Stimulated activated effector memory CD8-positive, alpha-beta T cell treated with anti-CD3 and anti-CD28 coated beads, Interleukin-12 subunit alpha, Interleukin-12 subunit beta, amount 100 ng/mL, for 72 hours (primary cell): ENCODE results near the gene HGS.

ENCODE experiments used
- ATAC-seq: fragments of 150-1000 bp; cut with Tn5 transposase; 2 replicates; pipeline ENCODE4 v1.10.0; 2021
- DNase-seq, 2 donors: peaks; one replicate each; pipeline ENCODE4 v3.0.0; 2021 to 2022; ENCODE audit warnings: low spot score in 2 of 2
- H3K27ac Mint-ChIP-seq: one replicate; pipeline ENCODE4 v1.8.0; 2022; ENCODE audit warnings: mild to moderate bottlenecking, mixed read lengths
- H3K36me3 Mint-ChIP-seq: one replicate; pipeline ENCODE4 v1.8.0; 2022; ENCODE audit warnings: mild to moderate bottlenecking, mixed read lengths
- H3K4me1 Mint-ChIP-seq: one replicate; pipeline ENCODE4 v1.8.0; 2022; ENCODE audit warnings: mixed read lengths
- H3K4me3 Mint-ChIP-seq: one replicate; pipeline ENCODE4 v1.8.0; 2022; ENCODE audit warnings: mild to moderate bottlenecking, mixed read lengths
- H3K9me3 Mint-ChIP-seq: one replicate; pipeline ENCODE4 v1.8.0; 2022; ENCODE audit warnings: mixed read lengths

Gene HGS

GRCh38 chr17:81714412-81715106 is 30.7 kb downstream of the HGS start:
- H3K4me1 Mint-ChIP-seq = peaks cover 17% of the 10 kb centered on the region
- DNase-seq (no peak), ATAC-seq (no peak)
- H3K36me3 Mint-ChIP-seq = peaks cover 23% of the 10 kb centered on the region
- no peak overlapping the region for H3K27ac Mint-ChIP-seq
- H3K4me3 Mint-ChIP-seq = peak overlapping the region; percentile 16
- H3K9me3 Mint-ChIP-seq = no peaks in the 10 kb centered on the region

DNA sequence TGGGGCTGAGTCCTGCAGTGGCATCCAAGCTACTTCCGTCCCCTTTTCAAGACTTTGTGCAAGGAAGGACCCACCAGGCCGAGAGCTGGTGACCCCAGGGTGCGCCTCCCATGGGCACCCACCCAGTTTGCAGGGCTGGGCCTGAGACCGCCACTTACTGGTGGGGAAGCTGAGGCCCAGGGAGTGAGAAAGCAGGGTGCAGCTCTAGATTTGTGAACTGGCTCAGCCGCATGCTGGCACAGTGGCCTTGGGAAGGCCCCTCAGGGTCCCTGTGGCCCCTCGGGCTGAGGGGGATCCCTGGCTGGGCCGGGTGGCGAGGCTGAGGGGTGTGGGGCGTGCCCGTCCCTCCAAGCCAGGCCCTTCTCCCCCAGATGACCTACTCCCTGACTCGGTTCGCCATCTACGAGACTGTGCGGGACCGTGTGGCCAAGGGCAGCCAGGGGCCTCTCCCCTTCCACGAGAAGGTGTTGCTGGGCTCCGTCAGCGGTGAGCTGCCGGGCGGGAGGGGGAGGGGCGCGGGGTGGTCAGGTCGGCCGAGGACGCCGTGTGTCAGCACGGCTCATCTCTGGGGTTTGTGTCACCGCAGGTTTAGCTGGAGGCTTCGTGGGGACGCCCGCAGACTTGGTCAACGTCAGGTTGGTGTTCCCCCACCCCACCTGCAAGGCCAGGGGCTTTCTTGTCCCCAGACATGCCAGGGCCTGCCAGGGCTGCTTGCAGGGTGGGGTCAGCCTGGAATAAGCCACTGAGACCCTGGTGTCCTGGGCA is 31.5 kb downstream of the HGS start:
- Mint-ChIP-seq H3K9me3 (no peaks in the 10 kb centered on the region), H3K27ac (no peak overlapping the region), H3K4me1 (peaks cover 14% of the 10 kb centered on the region), H3K36me3 (peaks cover 21% of the 10 kb centered on the region), H3K4me3 (no peak overlapping the region)
- ATAC-seq (no peak), DNase-seq (no peak)

- H3K27ac Mint-ChIP-seq = no peak overlapping the region
- peaks cover 13% of the 10 kb centered on the region for H3K36me3 Mint-ChIP-seq
- no peaks in the 10 kb centered on the region for H3K9me3 Mint-ChIP-seq
- peaks cover 7% of the 10 kb centered on the region for H3K4me1 Mint-ChIP-seq
- no peak for DNase-seq
- ATAC-seq = no peak
- H3K4me3 Mint-ChIP-seq = no peak overlapping the region
These were observed 32.3 kb downstream of the HGS start for GRCh38 chr17:81715872-81716673.

DNA sequence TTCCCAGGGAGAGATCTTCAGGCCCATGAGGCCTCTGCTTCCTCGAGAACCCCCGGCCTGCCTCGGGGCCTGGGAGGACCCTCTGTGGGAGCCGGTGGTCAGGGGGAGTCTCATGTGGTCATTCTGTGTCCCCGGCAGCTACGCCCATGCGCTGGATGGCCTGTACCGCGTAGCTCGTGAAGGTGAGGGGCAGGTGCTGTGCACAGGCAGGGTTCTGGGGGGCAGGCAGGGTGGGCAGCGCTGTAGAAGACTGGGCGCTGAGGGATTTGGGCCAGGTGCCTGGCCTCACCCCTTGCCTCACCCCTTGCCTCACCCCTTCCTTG is 32.8 kb downstream of the HGS start:
- no peak overlapping the region for H3K4me3 Mint-ChIP-seq
- DNase-seq (no peak), ATAC-seq (no peak)
- H3K4me1 Mint-ChIP-seq = peaks cover 6% of the 10 kb centered on the region
- no peak overlapping the region for H3K27ac Mint-ChIP-seq
- peaks cover 8% of the 10 kb centered on the region for H3K36me3 Mint-ChIP-seq
- no peaks in the 10 kb centered on the region for H3K9me3 Mint-ChIP-seq

DNA sequence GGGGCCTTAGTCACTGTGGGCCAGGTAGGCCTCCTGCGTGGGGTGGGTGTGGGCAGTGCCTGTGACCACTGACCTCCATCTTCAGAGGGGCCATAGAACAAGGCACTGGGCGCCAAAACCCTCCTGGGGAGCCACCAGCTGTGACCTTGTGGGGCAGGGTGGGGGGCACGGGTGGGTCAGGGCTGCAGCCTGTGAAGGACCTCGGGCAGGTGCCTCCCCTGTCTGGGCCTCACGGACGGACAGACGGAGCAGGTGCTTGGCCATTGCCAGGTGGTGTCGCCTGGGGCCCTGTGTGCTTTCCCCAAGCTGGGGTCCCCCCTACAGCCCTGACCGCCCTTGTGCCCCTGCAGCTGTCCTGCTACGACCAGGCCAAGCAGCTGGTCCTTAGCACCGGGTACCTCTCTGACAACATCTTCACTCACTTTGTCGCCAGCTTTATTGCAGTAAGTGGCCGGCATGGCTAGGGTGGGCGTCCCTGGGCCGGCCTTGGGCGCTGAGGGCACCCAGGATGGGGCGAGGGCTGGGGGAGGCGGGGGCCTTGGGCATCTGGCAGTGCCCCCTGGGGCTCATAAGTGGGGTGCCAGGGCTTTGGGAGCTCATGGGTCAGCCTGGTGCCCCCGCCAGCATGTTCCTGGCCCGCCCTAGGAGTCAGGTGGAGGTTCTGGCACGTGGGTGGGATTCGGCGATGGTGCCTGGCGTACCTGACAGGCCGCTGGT is 33.4 kb downstream of the HGS start:
- ATAC-seq = no peak
- Mint-ChIP-seq H3K27ac (no peak overlapping the region), H3K4me1 (peaks cover 6% of the 10 kb centered on the region), H3K9me3 (no peaks in the 10 kb centered on the region), H3K4me3 (no peak overlapping the region), H3K36me3 (peaks cover 8% of the 10 kb centered on the region)
- DNase-seq = no peak

DNA sequence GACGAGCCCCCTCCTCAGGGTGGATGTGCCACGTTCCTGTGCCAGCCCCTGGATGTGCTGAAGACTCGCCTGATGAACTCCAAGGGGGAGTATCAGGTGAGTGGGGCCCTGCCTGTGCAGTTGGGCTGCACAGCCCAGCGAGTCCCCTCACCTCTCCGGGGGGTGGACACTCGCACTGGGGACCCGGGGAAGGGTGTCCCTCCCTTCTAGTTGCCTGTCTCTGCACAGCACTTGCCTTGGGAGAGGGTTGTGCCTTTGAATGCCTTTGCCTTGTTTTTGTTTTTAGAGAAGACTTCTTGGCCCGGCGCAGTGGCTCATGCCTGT is 33.9 kb downstream of the HGS start:
- Mint-ChIP-seq H3K4me1 (peaks cover 4% of the 10 kb centered on the region), H3K36me3 (peaks cover 4% of the 10 kb centered on the region), H3K9me3 (no peaks in the 10 kb centered on the region), H3K4me3 (no peak overlapping the region), H3K27ac (no peak overlapping the region)
- ATAC-seq (no peak), DNase-seq (no peak)

- Mint-ChIP-seq H3K36me3 (no peaks in the 10 kb centered on the region), H3K27ac (no peak overlapping the region), H3K9me3 (no peaks in the 10 kb centered on the region), H3K4me1 (no peaks in the 10 kb centered on the region), H3K4me3 (no peak overlapping the region)
- DNase-seq (no peak), ATAC-seq (no peak)
These were observed 35.8 kb downstream of the HGS start for GRCh38 chr17:81719410-81720266.

- Mint-ChIP-seq H3K4me3 (no peak overlapping the region), H3K4me1 (no peaks in the 10 kb centered on the region), H3K9me3 (no peaks in the 10 kb centered on the region), H3K36me3 (no peaks in the 10 kb centered on the region), H3K27ac (no peak overlapping the region)
- ATAC-seq (no peak), DNase-seq (no peak)
These were observed 36.7 kb downstream of the HGS start for GRCh38 chr17:81720267-81721071.

GRCh38 chr17:81722184-81723120 is 38.6 kb downstream of the HGS start:
- Mint-ChIP-seq H3K9me3 (no peaks in the 10 kb centered on the region), H3K4me1 (no peaks in the 10 kb centered on the region), H3K36me3 (no peaks in the 10 kb centered on the region), H3K27ac (no peak overlapping the region), H3K4me3 (no peak overlapping the region)
- no peak for DNase-seq
- ATAC-seq = no peak

GRCh38 chr17:81723651-81724209 is 39.9 kb downstream of the HGS start:
- Mint-ChIP-seq H3K9me3 (no peaks in the 10 kb centered on the region), H3K27ac (no peak overlapping the region), H3K4me3 (no peak overlapping the region), H3K36me3 (no peaks in the 10 kb centered on the region), H3K4me1 (no peaks in the 10 kb centered on the region)
- DNase-seq (no peak), ATAC-seq (no peak)

DNA sequence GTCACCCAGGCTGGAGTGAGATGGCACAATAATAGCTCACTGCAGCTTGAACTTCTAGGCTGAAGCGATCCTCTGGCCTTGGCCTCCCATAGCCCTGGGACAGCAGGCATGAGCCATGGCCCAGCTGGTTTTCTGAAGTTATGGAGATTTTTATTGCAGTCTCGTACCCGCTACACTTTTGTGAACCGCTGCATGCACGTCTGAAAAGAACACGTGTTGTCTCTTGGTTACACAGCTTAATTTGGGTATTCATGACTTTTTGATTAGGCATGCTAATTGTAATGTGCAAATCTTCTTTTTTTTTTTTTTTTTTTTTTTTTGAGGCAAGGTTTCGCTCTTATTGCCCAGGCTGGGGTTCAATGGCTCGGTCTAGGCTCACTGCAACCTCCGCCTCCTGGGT is 41.6 kb downstream of the HGS start:
- no peaks in the 10 kb centered on the region for H3K36me3 Mint-ChIP-seq
- H3K27ac Mint-ChIP-seq = no peak overlapping the region
- H3K4me3 Mint-ChIP-seq = no peak overlapping the region
- no peaks in the 10 kb centered on the region for H3K9me3 Mint-ChIP-seq
- ATAC-seq = no peak
- H3K4me1 Mint-ChIP-seq = no peaks in the 10 kb centered on the region
- DNase-seq = no peak

DNA sequence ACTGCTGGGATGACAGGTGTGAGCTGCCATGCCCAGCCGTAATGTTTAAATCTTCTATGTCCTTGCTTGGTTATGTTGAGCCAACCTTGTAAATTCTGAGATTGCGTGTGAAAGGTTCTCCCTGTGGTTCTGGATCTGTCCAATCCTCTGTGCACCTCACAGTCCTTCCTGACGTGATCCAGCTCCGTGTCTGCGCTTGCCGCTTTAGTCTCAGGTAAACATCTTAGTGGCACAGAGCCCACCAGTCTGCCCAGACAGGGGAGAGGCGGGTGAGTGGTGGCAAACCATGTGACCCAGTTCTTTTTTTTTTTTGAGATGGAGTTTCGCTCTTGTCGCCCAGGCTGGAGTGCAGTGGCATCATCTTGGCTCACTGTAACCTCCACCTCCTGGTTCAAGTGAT is 42.2 kb downstream of the HGS start:
- Mint-ChIP-seq H3K9me3 (no peaks in the 10 kb centered on the region), H3K36me3 (no peaks in the 10 kb centered on the region), H3K4me1 (no peaks in the 10 kb centered on the region), H3K27ac (no peak overlapping the region), H3K4me3 (no peak overlapping the region)
- no peak for ATAC-seq
- DNase-seq = no peak
